HG02763 (cell line): ENCODE data around the gene RAP1GAP.

Experiments
- ATAC-seq: cut with Tn5 transposase; IDR thresholded peaks from one replicate; pipeline ENCODE4 v1.9.1; 2021; ENCODE audit warnings: mild to moderate bottlenecking, moderate library complexity; ENCODE audit not compliant: unreplicated experiment

Gene RAP1GAP

DNA sequence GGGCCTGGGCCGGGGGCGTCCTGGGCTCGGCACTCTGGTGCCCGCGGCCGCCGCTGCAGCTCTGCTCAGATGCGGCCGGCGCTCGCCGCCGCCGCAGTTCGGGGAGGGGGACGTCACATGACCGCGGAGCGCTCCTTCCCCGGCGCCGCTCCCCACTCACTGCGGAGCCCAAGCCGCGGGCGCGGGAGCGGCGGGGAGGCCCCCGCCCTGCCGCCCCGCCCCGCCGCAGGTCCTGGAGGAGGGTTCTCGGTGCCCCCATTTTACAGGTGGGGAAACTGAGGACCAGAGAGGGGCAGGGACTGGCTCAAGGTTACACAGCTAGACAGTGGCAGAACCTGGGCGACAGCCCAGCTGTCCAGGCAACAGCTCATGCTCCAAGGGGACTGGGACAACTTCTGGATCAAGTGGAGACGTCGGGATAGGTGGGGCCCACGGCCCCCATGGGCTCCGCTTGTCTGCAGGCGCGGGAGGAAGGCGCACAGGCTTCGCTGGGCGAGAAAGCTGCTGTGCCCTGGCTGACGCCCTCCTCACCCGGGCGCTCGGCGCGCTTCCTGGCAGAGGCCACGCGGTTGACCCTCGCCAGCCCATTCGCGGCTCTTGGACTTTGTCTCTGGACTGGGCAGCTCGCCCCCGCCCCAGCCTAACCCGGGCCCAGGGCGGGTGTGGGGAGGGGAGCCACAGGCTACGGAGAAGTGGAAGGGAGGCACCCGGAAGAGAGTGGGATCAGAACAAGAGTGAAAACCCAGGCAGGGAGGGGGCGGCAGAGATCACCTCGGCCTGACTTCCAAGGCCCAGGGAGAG lies at the start of gene RAP1GAP:
TSS of gene RAP1GAP (minus strand) at position 100 of the 801 bp plus-strand sequence. CDS start 49,325 bp downstream, outside the sequence.
- no peak for ATAC-seq

DNA sequence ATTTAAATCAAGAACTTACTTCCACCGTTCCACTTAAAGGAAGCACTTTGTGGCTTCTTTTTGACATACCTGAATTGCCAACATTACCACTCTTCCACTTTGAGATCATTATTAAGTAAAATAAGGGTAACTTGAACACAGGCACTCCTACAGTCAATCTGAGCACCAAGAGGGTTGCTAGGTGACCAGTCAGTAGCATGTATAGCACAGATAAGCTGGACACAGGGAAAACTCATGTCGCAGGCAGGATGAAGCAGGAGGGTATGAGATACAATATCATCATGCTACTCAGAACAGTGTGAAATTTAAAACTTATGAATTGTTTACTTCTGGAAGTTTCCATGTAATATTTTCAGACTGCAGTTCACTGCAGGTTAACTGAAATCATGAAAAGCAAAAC lies 47.0 kb upstream of the RAP1GAP start:
- ATAC-seq = no peak

DNA sequence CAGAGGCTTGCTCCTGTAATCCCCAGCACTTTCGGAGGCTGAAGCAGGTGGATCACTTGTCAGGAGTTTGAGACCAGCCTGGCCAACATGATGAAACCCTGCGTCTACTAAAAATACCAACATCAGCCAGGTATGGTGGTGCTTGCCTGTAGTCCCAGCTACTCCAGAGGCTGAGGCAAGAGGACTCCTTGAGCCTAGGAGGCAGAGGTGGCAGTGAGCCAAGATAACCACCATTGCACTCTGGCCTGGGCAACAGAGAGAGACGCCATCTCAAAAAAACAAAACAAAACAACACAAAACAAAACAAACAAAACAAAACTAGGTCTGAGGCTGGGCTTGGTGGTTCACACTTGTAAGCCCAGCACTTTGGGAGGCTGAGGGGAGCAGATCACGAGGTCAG lies 38.7 kb upstream of the RAP1GAP start:
- ATAC-seq = no peak

DNA sequence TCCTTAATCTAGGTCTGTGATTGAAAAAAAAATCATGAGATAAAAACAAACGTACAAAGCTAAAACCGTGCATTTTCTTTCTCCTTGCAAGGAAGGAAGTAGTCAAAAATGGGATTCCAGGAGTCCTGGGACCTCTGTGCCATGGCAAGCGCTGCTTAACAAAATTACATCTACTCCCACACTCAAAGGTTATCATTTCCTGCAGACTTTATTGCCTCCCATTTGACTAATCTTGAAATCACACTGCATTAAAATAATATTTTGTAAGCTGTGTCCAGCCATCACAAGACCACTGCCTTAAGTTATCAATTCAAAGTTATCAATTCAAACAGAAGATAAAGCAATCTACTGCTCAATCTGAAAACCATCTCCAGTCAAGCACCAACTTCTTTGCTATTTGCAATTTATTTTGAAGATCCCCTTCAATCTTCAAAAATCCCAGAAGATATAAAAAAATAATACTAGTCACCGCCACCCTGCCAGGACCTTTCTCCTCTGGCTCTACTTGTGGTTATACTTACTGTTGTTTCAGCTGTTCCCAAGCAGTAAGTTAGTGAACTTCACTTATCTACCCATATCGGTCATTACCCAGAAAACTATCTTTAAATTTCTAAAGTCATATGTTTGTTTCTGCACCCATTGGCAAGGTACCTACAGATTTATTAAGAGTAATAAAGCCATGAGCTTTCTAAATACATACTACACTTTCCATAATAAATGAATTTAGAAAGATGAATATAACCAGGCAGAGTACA lies 38.1 kb upstream of the RAP1GAP start:
- ATAC-seq = no peak

DNA sequence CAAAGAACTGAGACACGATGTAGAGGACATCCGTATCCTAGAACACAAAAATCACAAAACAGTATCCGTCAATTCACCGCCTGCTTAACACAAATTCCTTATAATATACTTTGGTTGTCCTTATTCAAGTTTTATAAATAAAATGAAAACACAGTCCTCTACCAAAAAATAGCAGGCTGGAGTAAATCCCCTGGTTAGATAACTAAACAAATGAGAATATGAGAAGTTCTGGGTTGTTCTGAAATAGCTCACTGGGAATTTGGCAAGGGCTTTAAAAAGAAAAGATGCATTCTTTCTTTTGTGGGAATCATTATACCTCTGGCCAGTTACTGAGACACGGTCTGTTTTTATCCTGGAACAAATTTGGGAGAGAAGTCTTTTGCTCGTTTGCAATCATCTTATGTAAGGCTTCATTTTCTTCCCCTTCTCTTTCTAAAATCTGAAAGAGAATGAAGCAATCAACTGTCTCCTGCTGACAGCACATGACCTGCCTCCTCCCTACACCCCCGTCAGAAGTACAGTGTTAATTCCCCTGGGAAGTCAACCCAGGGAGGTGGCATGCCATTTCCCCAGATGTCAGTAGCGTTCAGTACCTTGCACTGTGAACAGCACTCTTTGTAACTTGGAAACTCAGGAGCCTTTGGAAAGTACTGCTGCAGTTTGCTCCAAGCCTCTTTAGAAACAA lies 37.1 kb upstream of the RAP1GAP start:
- ATAC-seq = no peak

DNA sequence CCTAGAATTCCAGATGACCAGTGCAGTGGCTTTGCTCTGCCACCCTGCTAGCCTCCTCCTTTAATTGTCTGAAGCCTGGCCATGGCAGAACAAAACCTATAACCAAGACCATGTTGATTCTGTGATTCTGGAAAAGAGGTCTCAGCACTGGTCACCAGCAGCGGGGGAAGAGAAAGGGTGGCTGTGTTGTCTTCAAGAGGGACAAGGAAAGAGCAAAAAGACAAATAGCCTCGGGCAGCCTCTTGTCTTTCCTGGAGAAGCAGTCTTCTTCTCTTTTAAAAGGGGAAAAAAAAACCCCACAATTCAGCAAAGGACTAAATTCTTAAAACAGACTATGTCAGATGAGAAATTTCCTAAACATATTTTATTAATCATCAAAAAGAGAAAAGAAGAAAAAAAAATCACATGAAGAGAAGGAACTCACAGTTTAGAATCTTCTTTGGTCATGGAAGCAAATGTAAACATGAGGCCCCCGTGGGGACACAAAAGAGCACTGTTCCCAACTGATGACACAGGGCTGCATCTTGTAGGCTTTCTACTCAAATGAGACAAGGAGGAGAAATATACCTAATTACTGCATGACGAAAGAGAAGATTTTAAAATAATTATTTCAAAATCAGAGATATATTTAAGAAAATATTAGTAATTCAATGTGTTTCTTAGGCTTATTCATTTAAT lies 36.3 kb upstream of the RAP1GAP start:
- no peak for ATAC-seq

DNA sequence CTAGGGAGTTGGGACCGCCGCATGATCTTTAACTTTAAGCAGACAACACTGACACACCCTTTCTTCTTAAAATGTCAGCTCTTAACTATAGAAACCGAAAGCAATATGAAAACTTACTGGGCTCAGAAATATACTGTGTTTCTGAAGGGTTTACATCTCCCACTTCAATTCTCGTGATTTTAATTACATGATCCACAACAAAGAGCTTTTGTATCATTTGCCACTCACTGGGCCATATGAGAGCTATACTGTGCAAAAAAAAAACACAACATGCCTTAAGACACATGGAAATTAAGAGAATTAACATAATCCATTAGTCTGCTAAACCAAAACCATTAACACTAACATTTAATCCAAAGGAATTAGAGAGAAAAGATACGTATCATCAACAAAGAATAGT lies 35.0 kb upstream of the RAP1GAP start:
- no peak for ATAC-seq

DNA sequence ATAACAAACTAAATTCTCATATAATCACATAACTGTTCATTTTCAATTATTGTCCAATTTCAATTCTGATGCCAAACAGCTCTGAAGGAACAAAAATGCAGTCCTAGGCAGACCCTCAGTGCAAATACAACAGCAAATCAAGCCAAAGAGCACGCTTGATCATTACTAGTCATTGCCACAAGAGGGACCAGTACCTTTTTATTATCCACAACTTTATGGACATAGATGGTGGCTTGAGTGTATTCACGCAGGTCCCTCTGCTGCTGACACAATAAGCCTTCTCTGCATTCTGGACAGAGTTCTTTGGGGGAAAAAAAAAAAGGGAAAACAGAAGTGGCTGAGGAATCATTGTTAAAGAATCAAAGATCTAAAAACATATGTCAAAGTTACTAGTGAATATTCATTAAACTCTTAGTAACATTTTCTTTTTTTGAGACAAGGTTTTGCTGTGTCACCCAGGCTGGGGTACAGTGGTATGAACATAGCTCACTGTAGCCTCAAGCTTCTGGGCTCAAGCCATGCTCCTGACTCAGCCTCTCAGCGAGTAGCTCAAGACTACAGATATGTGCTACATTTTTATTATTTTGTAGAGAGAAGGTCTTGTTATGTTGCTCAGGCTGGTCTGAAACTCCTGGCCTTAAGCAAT lies 34.3 kb upstream of the RAP1GAP start:
- no peak for ATAC-seq

DNA sequence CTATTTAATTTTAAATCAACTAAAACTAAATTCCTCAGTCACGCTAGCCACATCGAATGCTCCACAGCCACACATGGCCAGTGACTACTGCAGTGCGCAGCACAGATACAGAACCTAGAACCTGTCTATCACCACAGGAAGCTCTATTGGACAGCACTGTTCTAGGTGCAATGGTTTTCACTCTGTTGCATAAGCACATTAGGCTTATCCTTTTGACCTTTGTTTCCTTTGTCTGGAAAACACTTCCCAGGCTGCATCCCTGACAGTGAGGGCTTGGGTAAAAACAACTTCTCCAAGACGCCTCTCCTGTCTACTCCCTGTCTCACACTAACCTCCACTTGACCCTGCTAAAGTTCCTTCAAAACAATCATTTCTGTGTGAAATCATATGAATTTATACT lies 33.6 kb upstream of the RAP1GAP start:
- no peak for ATAC-seq

DNA sequence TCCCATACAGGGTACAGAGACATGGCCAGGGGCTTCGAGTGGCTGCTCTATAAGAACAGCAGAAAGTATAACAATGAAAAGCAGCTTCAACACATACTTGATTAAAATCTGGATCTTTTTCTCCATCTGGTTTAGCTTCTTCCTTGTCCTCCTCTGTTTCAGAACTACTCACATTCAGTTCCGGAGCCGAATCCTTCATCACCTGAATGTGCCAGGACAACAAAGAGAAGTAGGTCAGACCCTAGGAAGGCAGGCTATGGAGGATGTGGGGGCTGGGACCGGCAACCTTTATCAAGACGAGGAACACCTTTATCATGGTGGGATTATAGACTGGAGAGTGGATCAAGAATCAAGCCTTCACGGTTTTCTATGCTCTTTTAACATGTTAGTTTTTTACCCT lies 32.2 kb upstream of the RAP1GAP start:
- ATAC-seq = no peak

DNA sequence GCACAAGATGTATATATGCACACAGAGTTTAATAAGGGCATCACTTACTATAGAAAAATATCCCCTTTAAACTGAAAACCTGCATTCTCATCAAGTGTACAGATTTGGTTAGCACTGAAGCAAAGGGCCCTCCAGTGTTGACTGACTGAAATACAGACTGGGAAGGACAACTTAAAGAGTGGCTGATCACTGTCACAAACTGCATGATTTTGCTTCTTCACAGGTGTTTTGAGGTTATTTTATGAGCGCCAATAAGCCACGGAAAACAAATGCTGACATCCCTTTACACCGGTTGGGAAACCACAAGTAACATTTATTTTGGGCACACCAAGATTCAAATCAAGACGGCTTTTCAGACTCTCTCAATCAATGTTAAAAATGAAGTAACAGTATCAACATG lies 30.9 kb upstream of the RAP1GAP start:
- no peak for ATAC-seq

DNA sequence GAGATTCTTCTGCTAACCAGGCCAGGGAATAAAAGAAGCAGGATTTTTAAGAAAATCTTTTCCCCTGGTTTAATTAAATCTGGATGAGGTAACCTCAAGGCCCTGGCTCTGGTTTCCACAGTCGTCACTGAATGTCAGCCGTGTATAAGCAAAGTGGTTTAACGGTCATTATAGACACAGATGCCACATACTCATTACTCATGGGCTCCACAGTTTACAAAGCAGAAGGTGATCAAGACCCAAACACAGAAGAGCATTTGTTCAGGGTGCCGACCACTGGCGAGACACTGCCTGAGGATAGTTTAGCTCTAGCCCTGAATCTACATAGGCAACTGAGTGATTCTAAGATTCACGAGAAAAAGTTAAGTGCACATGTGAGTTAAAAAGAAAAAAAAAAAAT lies 27.8 kb upstream of the RAP1GAP start:
- ATAC-seq = no peak

DNA sequence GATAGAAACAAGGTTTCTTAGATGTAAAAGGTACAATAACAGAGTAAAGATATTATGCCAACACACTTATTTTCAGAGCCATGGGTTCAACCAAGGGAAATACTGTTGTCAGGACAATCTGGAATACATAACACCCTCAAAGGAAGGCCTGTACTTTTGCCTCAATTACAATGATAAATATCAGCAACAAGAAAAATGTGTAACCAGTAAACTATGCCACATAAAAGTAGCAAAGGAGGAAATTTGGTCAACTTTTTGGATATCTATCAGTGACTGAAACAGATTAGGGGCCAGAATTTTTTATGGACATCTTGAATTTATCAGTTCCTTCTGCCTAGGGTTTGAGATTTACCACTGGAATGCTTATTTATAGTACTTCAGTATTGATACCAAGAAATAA lies 24.6 kb upstream of the RAP1GAP start:
- ATAC-seq = no peak

DNA sequence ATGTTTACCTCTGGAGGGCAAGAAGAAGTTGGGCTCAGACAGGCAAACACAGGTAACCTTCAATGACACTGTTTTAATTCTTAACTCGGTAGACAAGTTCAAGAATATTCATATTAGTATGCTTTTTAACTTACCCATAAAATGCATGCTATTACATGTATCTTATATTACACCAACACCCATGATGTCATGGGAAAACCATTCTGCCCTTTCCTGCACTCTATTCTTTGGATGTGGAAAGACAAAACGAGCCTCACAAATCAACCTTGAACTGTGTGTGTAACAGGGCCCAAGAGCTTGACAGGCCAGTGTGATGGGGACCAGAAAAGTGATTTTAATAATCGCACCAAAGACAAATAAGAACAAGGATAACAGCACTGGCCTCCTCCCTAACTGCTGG lies 22.6 kb upstream of the RAP1GAP start:
- no peak for ATAC-seq

DNA sequence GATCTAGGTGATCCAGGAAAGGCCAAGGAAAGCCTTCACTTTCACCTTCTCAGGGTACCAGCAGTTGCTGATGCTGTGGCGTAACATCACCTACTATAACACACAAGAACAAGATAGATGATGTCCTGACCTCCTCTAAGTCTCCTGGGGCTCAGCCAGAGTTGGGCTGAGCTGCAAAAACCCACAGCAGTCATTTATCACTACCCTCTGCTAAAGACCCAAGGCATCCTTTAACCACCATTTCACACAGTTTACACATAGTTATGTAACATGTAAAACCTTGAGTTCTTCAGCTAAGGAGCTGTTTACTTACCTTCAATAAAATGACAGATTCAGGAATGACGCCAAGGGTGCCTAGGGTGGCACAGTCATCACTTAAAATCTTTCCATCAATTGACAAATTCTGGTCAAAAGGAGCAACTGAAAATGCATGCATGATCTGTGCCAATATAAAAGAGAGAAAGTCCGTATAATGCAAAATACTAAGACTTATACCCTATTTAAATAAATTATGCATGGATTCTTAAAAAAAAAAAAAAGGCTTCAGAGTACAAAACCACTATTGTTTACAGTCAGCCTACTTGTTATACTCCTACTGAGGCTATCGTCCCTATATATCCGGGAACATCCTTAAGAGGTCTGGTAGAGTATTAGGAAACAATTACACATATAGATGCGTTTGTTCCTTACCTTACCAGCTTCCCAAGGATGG lies 20.7 kb upstream of the RAP1GAP start:
- no peak for ATAC-seq

DNA sequence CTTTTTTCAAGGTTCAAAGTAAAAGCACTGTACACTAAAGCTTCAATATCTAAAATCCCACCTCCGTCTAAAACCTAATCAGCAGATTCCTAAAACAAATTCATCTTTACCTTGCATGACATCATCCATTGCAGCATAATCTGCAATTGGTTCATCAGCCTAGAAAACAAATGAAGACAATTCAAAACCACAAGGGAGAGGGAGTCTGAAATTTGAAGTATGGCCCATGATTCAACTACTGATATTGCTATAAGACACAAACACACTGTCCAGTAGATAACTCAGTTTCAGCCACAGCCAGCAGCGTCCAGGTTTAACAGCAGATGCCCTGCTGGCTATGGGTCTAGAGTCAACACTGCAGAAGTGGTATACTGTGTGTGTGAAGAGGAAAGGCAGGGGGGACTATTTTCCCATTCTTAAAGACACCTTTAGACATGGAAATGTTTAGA lies 17.9 kb upstream of the RAP1GAP start:
- no peak for ATAC-seq

DNA sequence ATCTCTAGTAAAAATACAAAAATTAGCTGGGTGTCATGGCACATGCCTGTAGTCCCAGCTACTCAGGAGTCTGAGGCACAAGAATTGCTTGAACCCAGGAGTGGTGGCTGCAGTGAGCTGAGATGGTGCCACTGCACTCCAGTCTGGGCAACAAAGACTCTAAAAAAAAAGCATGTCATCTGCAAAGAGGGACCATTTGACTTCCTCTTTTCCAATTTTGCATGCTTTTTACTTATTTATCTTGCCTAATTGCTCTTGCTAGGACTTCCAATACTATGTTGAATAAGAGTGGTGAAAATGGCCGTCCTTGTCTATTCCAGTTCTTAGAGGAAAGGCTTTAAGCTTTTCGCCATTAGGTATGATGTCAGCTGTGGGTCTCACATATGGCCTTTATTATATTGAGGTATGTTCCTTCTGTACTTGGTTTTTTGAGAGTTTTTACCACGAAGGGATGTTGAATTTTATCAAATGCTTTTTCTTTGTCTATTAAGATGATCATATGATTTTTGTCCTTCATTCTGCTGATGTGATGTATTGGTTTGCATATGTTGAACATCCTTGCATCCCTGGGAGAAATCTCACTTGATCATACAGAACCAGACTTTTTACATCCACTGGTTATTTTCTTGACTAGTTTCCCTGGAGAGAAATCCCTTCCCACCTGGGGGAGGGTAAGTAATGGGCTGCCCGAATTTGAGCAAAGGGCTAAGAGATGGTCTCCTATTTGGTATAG lies 17.0 kb upstream of the RAP1GAP start:
- no peak for ATAC-seq

DNA sequence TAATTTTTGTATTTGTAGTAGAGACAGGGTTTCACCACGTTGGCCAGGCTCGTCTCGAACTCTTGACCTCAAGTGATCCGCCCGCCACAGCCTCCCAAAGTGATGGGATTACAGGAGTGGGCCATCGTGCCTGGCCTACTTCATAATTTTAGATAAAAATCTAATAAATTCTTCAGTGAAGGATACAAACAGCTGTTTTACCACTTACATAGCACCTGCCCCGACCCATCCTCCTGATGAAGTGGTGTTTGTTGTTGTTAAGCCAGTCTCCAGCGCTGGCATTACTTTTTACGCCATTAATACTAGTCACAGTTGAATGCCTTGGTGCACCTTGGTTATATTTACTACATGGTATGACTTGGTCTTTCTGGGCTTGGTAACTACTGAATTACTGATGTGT lies 12.3 kb upstream of the RAP1GAP start:
- ATAC-seq = no peak

DNA sequence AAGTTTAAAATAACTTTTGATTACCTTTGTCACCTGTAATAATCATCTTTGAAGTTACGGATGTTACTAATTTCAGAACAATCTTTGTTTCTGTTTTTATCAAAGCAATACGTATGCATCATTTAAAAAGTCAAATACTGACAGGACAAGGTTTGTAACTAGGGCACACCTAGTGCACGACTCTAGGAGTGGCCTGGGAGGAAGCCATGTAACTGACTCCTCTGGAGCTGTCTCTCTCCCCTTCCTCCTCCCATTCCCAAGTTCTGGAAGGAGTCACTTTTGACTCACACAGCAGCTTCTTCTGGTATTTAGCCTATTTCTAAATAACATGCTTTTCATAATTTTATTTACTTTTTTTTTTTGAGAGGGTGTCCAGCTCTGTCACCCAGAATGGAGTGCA lies 11.8 kb upstream of the RAP1GAP start:
- ATAC-seq = no peak
